Pancreas (tissue), 10 donors: Measurements from ENCODE around the gene NOP10. TPM values are rescaled to one million over a fixed set of nuclear protein-coding genes. Genes with fewer than 3 reads are reported as not detected.

Source experiments
- ATAC-seq, 4 donors: fragments of 200-7000 bp; cut with Tn5 transposase; one replicate each; pipeline versions ENCODE4 v1.8.0 to v1.9.1; 2020; ENCODE audit warnings: mild to moderate bottlenecking in 4 of 4, moderate library complexity in 4 of 4
- DNase-seq, 6 donors: peaks; one replicate each; pipeline ENCODE4 v3.0.0-alpha.2; 2020
- FAIRE-seq: peaks from 2 replicates; lab custom pipeline; 2012; peaks lifted over from hg19 to GRCh38; lab: Jason Lieb, UNC
- H3K27ac ChIP-seq, 4 donors: fragments of 200-600 bp; sonication (generic); 1 replicate in 3 of 4; 2 replicates in 1 of 4; pipeline versions ENCODE4 v1.5.0 to v1.8.0; 2020
- H3K27me3 ChIP-seq, 4 donors: fragments of 200-600 bp; one replicate each; pipeline ENCODE4 v1.8.0; 2021
- H3K36me3 ChIP-seq, 3 donors: fragments of 200-600 bp; sonication (generic) in 1 of 3; one replicate each; pipeline versions ENCODE4 v1.5.0 to v1.8.0; 2020 to 2021
- H3K4me1 ChIP-seq, 3 donors: fragments of 200-600 bp; one replicate each; pipeline ENCODE4 v1.8.0; 2021
- H3K4me3 ChIP-seq, 4 donors: fragments of 200-600 bp; sonication (generic) in 2 of 4; one replicate each; pipeline versions ENCODE4 v1.5.0 to v1.8.0; 2020 to 2021
- H3K9me3 ChIP-seq, 4 donors: fragments of 200-600 bp; one replicate each; pipeline ENCODE4 v1.8.0; 2021
- WGBS, 2 donors: extraction: QIAGEN DNeasy Blood & Tissue Kit; methylation state at CpG; one replicate each; pipeline ENCODE4 v1.1.7; 2013; 5-methylcytosine and 5-hydroxymethylcytosine counted together
- intact Hi-C, 3 donors: fragments of 100-400 bp; cut with DNase I; formaldehyde crosslinking; loops; one replicate each; pipeline versions ENCODE4 v1.11.1 to v1.14.2; 2022
- polyA plus RNA-seq, 2 donors: library from polyadenylated mRNA; stranded (reverse); fragments of 200-250 nt; gene quantifications; one replicate each; pipeline ENCODE4 v1.2.3, GENCODE V29; 2013
- total RNA-seq, 6 donors: library from RNA; stranded (reverse); fragmentation: NEBNext Ultra II Directional in 4 of 6; extraction: Animal tissue kit (Norgen Biotek cat#: 25700) in 4 of 6; gene quantifications; one replicate each; pipeline versions ENCODE4 v1.2.1 to v1.2.4, GENCODE V29; 2021 to 2023
- TF ChIP-seq, protein P1 (sequence below), 4 donors: fragments of 200-600 bp; sonication (generic) in 3 of 4; IDR thresholded peaks; one replicate each; pipeline versions ENCODE4 v1.5.0 to v1.8.0; 2021; ENCODE audit warnings: antibody characterized with exemption in 4 of 4
- donor health status: healthy with polysubstance abuse.
- donor health status: DM: no; HTN: no; CAD: no; lungs with moderate emphysema.
- donor health status: DM: no; HTN: no; CAD: no.
- donor health status: control.
- donor health status: control.
- donor health status: Bipolar disorder and iron deficiency.
- donor health status: DM: yes; HTN: yes; CAD: no.
- donor health status: DM: no; HTN: no; CAD: no.
- donor health status: DM: no; HTN: no; CAD: no.
- donor health status: DM: yes; HTN: yes; CAD: no.

NOP10 gene
- total and polyA plus RNA-seq, 8 donors = 23.9 to 87.9 (median 41.6) TPM

DNA sequence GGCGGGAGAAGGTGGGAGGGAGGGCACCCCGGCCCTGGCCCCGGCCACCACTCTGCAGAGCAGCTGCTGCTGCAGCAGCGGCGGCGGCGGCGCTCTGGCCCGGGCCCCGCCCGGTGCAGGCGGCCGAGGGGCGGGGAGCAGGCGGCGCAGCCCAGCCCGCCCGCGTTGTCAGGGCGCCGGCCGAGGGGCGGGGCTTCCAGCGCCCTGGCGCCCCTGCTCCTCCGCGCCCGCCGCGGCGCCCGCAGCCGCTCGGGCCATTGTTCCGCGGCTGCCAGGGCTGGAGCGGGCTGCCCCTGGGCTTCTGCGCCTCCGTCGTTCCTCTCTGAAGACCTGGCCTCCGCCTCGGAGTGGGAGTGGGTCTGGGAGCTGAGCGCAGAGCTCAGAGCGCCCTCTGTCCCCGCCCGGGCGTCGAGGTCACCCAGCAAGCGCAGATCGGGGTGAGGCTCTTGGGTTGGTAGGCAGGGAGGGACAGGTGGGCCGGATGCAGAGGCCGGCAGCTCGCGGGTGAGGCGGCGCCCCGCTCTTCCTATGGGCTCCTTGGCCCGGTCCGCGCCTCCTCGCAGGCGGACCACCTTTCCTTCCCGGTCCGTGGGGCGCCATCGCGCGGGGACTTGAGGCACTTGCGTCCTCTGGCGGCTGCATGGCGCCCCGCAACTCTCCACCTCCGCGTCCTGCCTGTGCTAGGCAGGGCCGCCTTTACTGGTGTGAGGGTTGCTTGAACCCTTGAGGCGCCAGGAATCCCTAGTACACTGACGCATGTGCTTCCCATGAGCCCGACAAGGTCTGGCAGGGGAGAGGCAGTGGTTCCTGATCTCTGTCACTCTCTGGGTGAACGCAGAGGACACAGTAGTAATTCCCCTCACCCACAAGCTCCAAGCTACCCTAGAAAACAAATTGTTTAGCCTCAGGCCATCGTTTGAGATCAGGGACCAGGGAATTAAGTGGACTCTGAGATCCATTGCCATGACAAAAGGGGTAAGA lies 24.5 kb upstream of the NOP10 start, which contains the start of gene LPCAT4:
LPCAT4 (minus strand) TSS at position 96 of the 981 bp plus-strand sequence. CDS start 96 bp downstream, outside the sequence.
- H3K27me3 ChIP-seq = no peaks in the 10 kb centered on the region
- peaks cover 0 to 9% (median 0%) of the 10 kb centered on the region in 3 donors for H3K4me1 ChIP-seq
- peak; percentile 89 to 95 (median 94) for ATAC-seq

DNA sequence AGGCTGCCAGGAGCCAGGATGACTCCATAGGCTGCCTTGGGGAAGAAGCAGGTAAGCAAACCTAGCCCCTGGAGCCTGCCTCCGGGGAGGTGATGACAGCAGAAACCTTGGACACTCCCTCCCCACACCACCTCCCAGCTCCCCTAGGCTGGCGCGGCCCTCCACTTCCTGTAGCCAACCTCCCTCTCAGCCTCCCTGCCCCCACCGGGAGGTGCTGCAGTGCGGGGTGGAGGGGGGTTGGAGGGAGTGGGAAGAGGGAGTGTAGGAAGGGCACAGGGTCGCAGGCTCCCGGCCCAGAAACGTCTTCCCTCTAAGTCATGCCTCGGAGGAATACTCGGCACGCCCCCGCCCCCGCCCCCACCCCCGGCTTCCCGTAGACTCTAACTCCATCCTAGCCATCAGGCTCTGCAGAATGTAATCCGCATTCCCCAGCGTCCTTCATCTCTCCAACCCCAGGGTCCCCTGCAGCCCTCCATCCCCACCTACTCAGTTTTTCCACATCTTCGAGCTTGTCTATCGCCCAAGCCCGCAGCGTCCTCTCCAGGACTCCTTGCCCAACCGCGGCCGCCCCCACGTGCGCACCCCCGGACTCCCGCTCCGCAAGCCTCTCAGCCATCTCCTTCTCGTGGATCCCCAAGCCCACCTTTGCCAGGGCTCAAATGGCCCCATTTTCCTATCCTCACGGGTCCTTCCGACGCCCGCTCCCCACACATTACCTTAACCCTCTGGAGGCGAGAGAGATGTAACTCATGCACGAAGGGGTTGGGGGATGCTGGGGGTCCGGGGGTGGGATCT lies 23.5 kb upstream of the NOP10 start:
- no peak for FAIRE-seq
- Histone ChIP-seq H3K4me1 (peaks cover 0 to 9% (median 0%) of the 10 kb centered on the region in 3 donors), H3K27me3 (no peaks in the 10 kb centered on the region), H3K36me3 (no peaks in the 10 kb centered on the region), H3K4me3 (peak overlapping the region; percentile 59 to 91 (median 84)), H3K9me3 (no peaks in the 10 kb centered on the region), H3K27ac (peak overlapping the region; percentile 92 to 99 (median 94))
- DNase-seq = peak; percentile 65 to 86 (median 76)
- intact Hi-C loops = loop anchor here in 1 of 3 donors (10.0 kb wide), 1 partner anchor 132 kb away; no protein-coding TSS in a partner anchor
- TF ChIP-seq, protein P1, sequence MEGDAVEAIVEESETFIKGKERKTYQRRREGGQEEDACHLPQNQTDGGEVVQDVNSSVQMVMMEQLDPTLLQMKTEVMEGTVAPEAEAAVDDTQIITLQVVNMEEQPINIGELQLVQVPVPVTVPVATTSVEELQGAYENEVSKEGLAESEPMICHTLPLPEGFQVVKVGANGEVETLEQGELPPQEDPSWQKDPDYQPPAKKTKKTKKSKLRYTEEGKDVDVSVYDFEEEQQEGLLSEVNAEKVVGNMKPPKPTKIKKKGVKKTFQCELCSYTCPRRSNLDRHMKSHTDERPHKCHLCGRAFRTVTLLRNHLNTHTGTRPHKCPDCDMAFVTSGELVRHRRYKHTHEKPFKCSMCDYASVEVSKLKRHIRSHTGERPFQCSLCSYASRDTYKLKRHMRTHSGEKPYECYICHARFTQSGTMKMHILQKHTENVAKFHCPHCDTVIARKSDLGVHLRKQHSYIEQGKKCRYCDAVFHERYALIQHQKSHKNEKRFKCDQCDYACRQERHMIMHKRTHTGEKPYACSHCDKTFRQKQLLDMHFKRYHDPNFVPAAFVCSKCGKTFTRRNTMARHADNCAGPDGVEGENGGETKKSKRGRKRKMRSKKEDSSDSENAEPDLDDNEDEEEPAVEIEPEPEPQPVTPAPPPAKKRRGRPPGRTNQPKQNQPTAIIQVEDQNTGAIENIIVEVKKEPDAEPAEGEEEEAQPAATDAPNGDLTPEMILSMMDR (IDR thresholded peaks at IDR 0.05) = no peak
- peak; percentile 56 to 79 (median 66) for ATAC-seq
- 0 to 1% methylated on average over 32 to 37 of the region's 37 CpGs for WGBS, 2 donors

More for the DNA sequence above, 24.5 kb upstream of the NOP10 start, which contains the start of gene LPCAT4:
- intact Hi-C loops = loop anchor here in 1 of 3 donors (10.0 kb wide), 1 partner anchor 133 kb away; no protein-coding TSS in a partner anchor
- peak; percentile 76 to 94 (median 86) for DNase-seq
- peak within 1 kb of the TSS; percentile 59 to 91 (median 84) for H3K4me3 ChIP-seq
- TF ChIP-seq, protein P1 (IDR thresholded peaks at IDR 0.05) = peak; percentile 79 to 94 (median 86)
- no peaks in the 10 kb centered on the region for H3K36me3 ChIP-seq
- 0% methylated on average over 53 to 80 of the region's 80 CpGs for WGBS, 2 donors
- no peak for FAIRE-seq
- peak within 1 kb of the TSS; percentile 92 to 99 (median 94) for H3K27ac ChIP-seq
- no peaks in the 10 kb centered on the region for H3K9me3 ChIP-seq

DNA sequence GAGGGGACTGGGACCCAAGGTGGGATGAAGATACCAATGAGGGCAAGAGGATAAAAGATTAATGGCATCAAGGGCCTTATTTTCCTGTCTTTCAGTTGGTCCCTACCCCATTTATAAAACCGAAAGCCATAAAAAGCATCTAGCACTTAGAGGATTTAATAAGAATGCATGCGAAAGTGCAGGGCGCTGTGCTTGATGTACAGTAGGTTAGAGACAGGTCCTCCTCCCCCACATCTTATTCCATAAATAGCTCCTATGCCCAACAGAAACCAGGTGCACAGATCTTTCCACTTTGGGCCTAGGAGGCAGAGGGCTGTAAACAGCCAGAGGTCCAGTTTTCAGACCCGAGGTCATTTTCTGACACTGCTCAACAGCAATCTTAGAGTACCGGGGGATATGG lies 22.9 kb upstream of the NOP10 start:
- H3K9me3 ChIP-seq = no peaks in the 10 kb centered on the region
- peak overlapping the region in 3 of 4 donors; percentile 92 to 99 (median 95) for H3K27ac ChIP-seq
- intact Hi-C loops = loop anchor here in 1 of 3 donors (10.0 kb wide), 1 partner anchor 131 kb away; no protein-coding TSS in a partner anchor
- TF ChIP-seq, protein P1 (IDR thresholded peaks at IDR 0.05) = no peak
- no peak for FAIRE-seq
- H3K36me3 ChIP-seq = no peaks in the 10 kb centered on the region
- H3K4me3 ChIP-seq = peak overlapping the region in 3 of 4 donors; percentile 83 to 91 (median 86)
- no peaks in the 10 kb centered on the region for H3K27me3 ChIP-seq
- WGBS, 2 donors = 36 to 45% methylated on average over 5 of the region's 5 CpGs
- DNase-seq = no peak
- H3K4me1 ChIP-seq = peaks cover 0 to 9% (median 0%) of the 10 kb centered on the region in 3 donors
- ATAC-seq = no peak

DNA sequence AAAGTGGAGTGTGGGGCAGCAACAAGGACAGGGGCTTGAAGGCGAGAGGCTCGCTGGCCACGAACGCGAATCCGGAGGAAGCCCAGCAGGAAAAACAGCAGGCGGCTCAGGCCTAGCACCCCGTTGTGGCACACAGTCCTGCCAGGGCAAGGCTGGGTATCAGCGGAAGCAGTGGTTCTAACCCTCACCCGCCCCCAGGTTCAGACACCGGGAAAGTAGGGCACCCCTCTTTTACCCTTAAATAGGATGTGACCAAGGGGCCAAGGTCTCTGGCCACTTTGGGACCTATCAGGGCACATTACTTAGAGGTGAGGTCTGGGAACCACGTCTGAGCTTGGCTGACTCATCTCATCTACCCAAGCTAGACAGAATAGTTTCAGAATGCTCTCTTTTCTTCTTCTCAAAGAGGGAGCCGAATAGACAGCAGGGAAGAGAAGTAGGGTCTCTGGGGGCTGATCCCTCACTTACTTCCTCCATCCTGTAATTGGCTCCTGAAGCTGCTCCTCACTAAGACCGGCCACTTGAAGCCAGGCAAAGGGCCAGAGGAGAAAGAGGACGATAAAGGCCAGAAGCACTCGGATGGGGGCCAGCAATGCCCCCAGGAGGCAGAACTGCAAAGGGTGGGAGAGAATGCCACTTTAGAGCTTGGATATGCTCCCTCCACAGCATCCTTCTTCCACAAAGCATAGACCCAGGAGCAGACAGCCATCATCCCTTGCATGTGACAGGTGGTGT lies 22.3 kb upstream of the NOP10 start:
- H3K36me3 ChIP-seq = no peaks in the 10 kb centered on the region
- TF ChIP-seq, protein P1 (IDR thresholded peaks at IDR 0.05) = no peak
- no peak overlapping the region for H3K27ac ChIP-seq
- H3K27me3 ChIP-seq = no peaks in the 10 kb centered on the region
- FAIRE-seq (no peak), DNase-seq (no peak), ATAC-seq (no peak)
- WGBS, 2 donors = 84 to 91% methylated on average over 16 of the region's 16 CpGs
- peak overlapping the region in 1 of 4 donors; percentile 86 for H3K4me3 ChIP-seq
- no peaks in the 10 kb centered on the region for H3K9me3 ChIP-seq
- peaks cover 0 to 9% (median 0%) of the 10 kb centered on the region in 3 donors for H3K4me1 ChIP-seq
- intact Hi-C loops = loop anchor here in 1 of 3 donors (10.0 kb wide), 1 partner anchor 130 kb away; no protein-coding TSS in a partner anchor
